ENCODE measurements around the gene FARS2. TPM values are rescaled to one million over a fixed set of nuclear protein-coding genes. Genes with fewer than 3 reads are reported as not detected.

Gene FARS2
- polyA plus RNA-seq, 2 of the 4 experiments (the other 2 are of a cell fraction) = 12.9 to 17.5 TPM

GRCh38 chr6:5704708-5705107 is 443.4 kb downstream of the FARS2 start:
- FAIRE-seq (no peak), ATAC-seq (no peak), DNase-seq (ENCODE audit: low read depth in 1 of 2, low spot score in 1 of 2) (no peak)
- no peak overlapping the region for H3K4me3 ChIP-seq
- H3K4me2 ChIP-seq = no peak overlapping the region
- no peak for TF ChIP-seq CHD2 (IDR thresholded peaks at IDR 0.05; ENCODE audit: low read length, partially characterized antibody)
- TF ChIP-seq CTCF (IDR thresholded peaks at IDR 0.05) = no peak
- no peak for TF ChIP-seq MAX (IDR thresholded peaks at IDR 0.05)
- TF ChIP-seq JUN (IDR thresholded peaks at IDR 0.05) = no peak
- TF ChIP-seq HDAC2 (IDR thresholded peaks at IDR 0.05) = no peak
- no peak for TF ChIP-seq PHF8 (IDR thresholded peaks at IDR 0.05; ENCODE audit: borderline replicate concordance, low read depth)
- TF ChIP-seq CBX8 (IDR thresholded peaks at IDR 0.05) = no peak
- no peak for TF ChIP-seq NR3C1 (IDR thresholded peaks at IDR 0.05)
- no peak for TF ChIP-seq CHD4 (IDR thresholded peaks at IDR 0.05; ENCODE audit: borderline replicate concordance)
- TF ChIP-seq RNF2 (IDR thresholded peaks at IDR 0.05; ENCODE audit: borderline replicate concordance, low read depth) = no peak
- no peak for TF ChIP-seq POLR2A (IDR thresholded peaks at IDR 0.05; ENCODE audit: low read length)
- no peak for TF ChIP-seq POLR2AphosphoS2 (conservative IDR thresholded peaks at IDR 0.05; ENCODE audit: low read length)
- no peak for TF ChIP-seq USF2 (IDR thresholded peaks at IDR 0.05)
- no peak for TF ChIP-seq JUNB (IDR thresholded peaks at IDR 0.05)
- no peak for TF ChIP-seq CBX2 (IDR thresholded peaks at IDR 0.05; ENCODE audit: borderline replicate concordance, low read depth)
- no peak for TF ChIP-seq CEBPB (IDR thresholded peaks at IDR 0.05)
- TF ChIP-seq FOXS1 (CRISPR knock-in tag; IDR thresholded peaks at IDR 0.05) = no peak
- POLR2A ChIA-PET = no interaction called here
- H3K4me1 ChIP-seq = no peaks in the 10 kb centered on the region
- no peak overlapping the region for H3K27ac ChIP-seq
- no peaks in the 10 kb centered on the region for H3K9me3 ChIP-seq
- 84% methylated on average over 3 of the region's 3 CpGs for WGBS (ENCODE audit: missing lambda C conversion rate)
- CTCF ChIA-PET = no interaction called here

GRCh38 chr6:5705252-5705651 is 443.9 kb downstream of the FARS2 start:
- TF ChIP-seq PHF8 (IDR thresholded peaks at IDR 0.05; ENCODE audit: borderline replicate concordance, low read depth) = no peak
- no peak for TF ChIP-seq ATOH8 (CRISPR knock-in tag; IDR thresholded peaks at IDR 0.05; ENCODE audit: low read depth)
- no peak for TF ChIP-seq TP53 (CRISPR knock-in tag; IDR thresholded peaks at IDR 0.05)
- TF ChIP-seq HOXB13 (CRISPR knock-in tag; IDR thresholded peaks at IDR 0.05; ENCODE audit: low read depth) = no peak
- TF ChIP-seq CTCF (IDR thresholded peaks at IDR 0.05) = no peak
- no peak for TF ChIP-seq RCOR1 (IDR thresholded peaks at IDR 0.05; ENCODE audit: low read depth, low read length)
- TF ChIP-seq RARB (CRISPR knock-in tag; IDR thresholded peaks at IDR 0.05) = no peak
- TF ChIP-seq NR3C1 (IDR thresholded peaks at IDR 0.05) = no peak
- no peak for TF ChIP-seq HEYL (CRISPR knock-in tag; IDR thresholded peaks at IDR 0.05)
- TF ChIP-seq HES2 (IDR thresholded peaks at IDR 0.05) = no peak
- TF ChIP-seq CHD2 (IDR thresholded peaks at IDR 0.05; ENCODE audit: low read length, partially characterized antibody) = no peak
- TF ChIP-seq USF2 (IDR thresholded peaks at IDR 0.05) = no peak
- TF ChIP-seq HMGXB4 (CRISPR knock-in tag; IDR thresholded peaks at IDR 0.05; ENCODE audit: borderline replicate concordance) = no peak
- no peak for TF ChIP-seq MAX (IDR thresholded peaks at IDR 0.05)
- TF ChIP-seq TFCP2L1 (CRISPR knock-in tag; IDR thresholded peaks at IDR 0.05) = no peak
- no peak for TF ChIP-seq ZC3H11A (IDR thresholded peaks at IDR 0.05)
- H3K4me1 ChIP-seq = no peaks in the 10 kb centered on the region
- H3K4me2 ChIP-seq = no peak overlapping the region
- WGBS (ENCODE audit: missing lambda C conversion rate) = 88% methylated on average over 13 of the region's 13 CpGs
- CTCF ChIA-PET = no interaction called here
- POLR2A ChIA-PET = no interaction called here
- no peaks in the 10 kb centered on the region for H3K9me3 ChIP-seq
- ATAC-seq (no peak), DNase-seq (ENCODE audit: low read depth in 1 of 2, low spot score in 1 of 2) (no peak), FAIRE-seq (no peak)
- H3K27ac ChIP-seq = no peak overlapping the region
- H3K4me3 ChIP-seq = no peak overlapping the region

All from A549 (cell line).